ENCODE measurements around the gene PNPLA2. TPM values are rescaled to one million over a fixed set of nuclear protein-coding genes. Genes with fewer than 3 reads are reported as not detected.

The PNPLA2 gene
- total RNA-seq, 2 experiments from 2014 or later: 19.8 to 41.2 TPM

GRCh38 chr11:827146-827896, 8.6 kb downstream of the PNPLA2 start:
- Histone ChIP-seq H3K4me3 (ENCODE audit: low read depth, low read length, poor library complexity, severe bottlenecking) (peak overlapping the region; percentile 62), H3K4me1 (ENCODE audit: insufficient read depth, low read length, poor library complexity, severe bottlenecking) (peaks cover 36% of the 10 kb centered on the region), H3K9me3 (ENCODE audit: low read length) (no peaks in the 10 kb centered on the region), H3K36me3 (ENCODE audit: insufficient read depth, low read length) (no peaks in the 10 kb centered on the region), H3K9me2 (ENCODE audit: insufficient read depth, low read length) (no peaks in the 10 kb centered on the region), H3K79me2 (ENCODE audit: insufficient read depth, low read depth, low read length) (no peaks in the 10 kb centered on the region), H2AFZ (ENCODE audit: low read length) (peak overlapping the region; percentile 59; the same call in 1 of the 2 replicates), H3K27ac (ENCODE audit: low read depth, low read length, poor library complexity, severe bottlenecking) (no peak overlapping the region), H4K20me1 (ENCODE audit: insufficient read depth, low read length) (no peaks in the 10 kb centered on the region), H3K4me2 (ENCODE audit: low read length) (peak overlapping the region; percentile 76)
- ChIA-PET CTCF (ENCODE audit: unreplicated experiment) (no interaction called here), POLR2A (interaction anchor here (0.8 kb wide), 1 partner anchor 8 kb away, joined by 3 read pairs; no protein-coding TSS in a partner anchor)
- BruUV-seq (replicated peaks): no TSS peak
- intact Hi-C loops (cut with micrococcal nuclease; ENCODE audit: unreplicated experiment): no loop called here
- TF ChIP-seq EZH2phosphoT487 (IDR thresholded peaks at IDR 0.05; ENCODE audit: borderline replicate concordance, low read depth, low read length): no peak
- no peak for TF ChIP-seq CTCF (conservative IDR thresholded peaks at IDR 0.05; ENCODE audit: low read length)
- DNase-seq (ENCODE audit: low spot score): peak; percentile 43

GRCh38 chr11:827897-828192, 9.1 kb downstream of the PNPLA2 start, which contains the start of gene CRACR2B:
CRACR2B (plus strand) TSS chr11:827919; CDS start chr11:828608, 689 bp downstream.
- Histone ChIP-seq H3K36me3 (ENCODE audit: insufficient read depth, low read length) (no peaks in the 10 kb centered on the region), H3K4me2 (ENCODE audit: low read length) (peak within 1 kb of the TSS; percentile 76), H4K20me1 (ENCODE audit: insufficient read depth, low read length) (no peaks in the 10 kb centered on the region), H3K79me2 (ENCODE audit: insufficient read depth, low read depth, low read length) (no peaks in the 10 kb centered on the region), H3K27ac (ENCODE audit: low read depth, low read length, poor library complexity, severe bottlenecking) (no peak within 1 kb of the TSS), H3K4me3 (ENCODE audit: low read depth, low read length, poor library complexity, severe bottlenecking) (peak within 1 kb of the TSS; percentile 62), H3K9me3 (ENCODE audit: low read length) (no peaks in the 10 kb centered on the region), H3K9me2 (ENCODE audit: insufficient read depth, low read length) (no peaks in the 10 kb centered on the region), H3K4me1 (ENCODE audit: insufficient read depth, low read length, poor library complexity, severe bottlenecking) (peaks cover 36% of the 10 kb centered on the region), H2AFZ (ENCODE audit: low read length) (peak within 1 kb of the TSS; percentile 59; the same call in 1 of the 2 replicates)
- no peak for TF ChIP-seq CTCF (conservative IDR thresholded peaks at IDR 0.05; ENCODE audit: low read length)
- intact Hi-C loops (cut with micrococcal nuclease; ENCODE audit: unreplicated experiment): no loop called here
- DNase-seq (ENCODE audit: low spot score): no peak
- POLR2A ChIA-PET: interaction anchor here (0.8 kb wide), 1 partner anchor 8 kb away, joined by 3 read pairs; no protein-coding TSS in a partner anchor
- CTCF ChIA-PET (ENCODE audit: unreplicated experiment): no interaction called here
- BruUV-seq (replicated peaks): no TSS peak

GRCh38 chr11:828506-829175, 9.9 kb downstream of the PNPLA2 start:
- peaks cover 36% of the 10 kb centered on the region for H3K4me1 ChIP-seq (ENCODE audit: insufficient read depth, low read length, poor library complexity, severe bottlenecking)
- no TSS peak for BruUV-seq (replicated peaks)
- no peaks in the 10 kb centered on the region for H3K9me3 ChIP-seq (ENCODE audit: low read length)
- no peak overlapping the region for H2AFZ ChIP-seq (ENCODE audit: low read length)
- no peak for TF ChIP-seq EZH2phosphoT487 (IDR thresholded peaks at IDR 0.05; ENCODE audit: borderline replicate concordance, low read depth, low read length)
- TF ChIP-seq CTCF (conservative IDR thresholded peaks at IDR 0.05; ENCODE audit: low read length): no peak
- no peak overlapping the region for H3K27ac ChIP-seq (ENCODE audit: low read depth, low read length, poor library complexity, severe bottlenecking)
- 0 out of 2 replicates have a peak overlapping the region, but pooled peaks have one; percentile 68 for H3K4me2 ChIP-seq (ENCODE audit: low read length)
- POLR2A ChIA-PET: interaction anchor here (0.7 kb wide), 1 partner anchor 14 kb away, joined by 3 read pairs; the partner anchor contains the start of gene TSPAN4
- no peak overlapping the region for H3K4me3 ChIP-seq (ENCODE audit: low read depth, low read length, poor library complexity, severe bottlenecking)
- intact Hi-C loops (cut with micrococcal nuclease; ENCODE audit: unreplicated experiment): no loop called here
- CTCF ChIA-PET (ENCODE audit: unreplicated experiment): no interaction called here
- no peak for DNase-seq (ENCODE audit: low spot score)
- H3K79me2 ChIP-seq (ENCODE audit: insufficient read depth, low read depth, low read length): no peaks in the 10 kb centered on the region
- H4K20me1 ChIP-seq (ENCODE audit: insufficient read depth, low read length): no peaks in the 10 kb centered on the region
- no peaks in the 10 kb centered on the region for H3K9me2 ChIP-seq (ENCODE audit: insufficient read depth, low read length)
- no peaks in the 10 kb centered on the region for H3K36me3 ChIP-seq (ENCODE audit: insufficient read depth, low read length)
